Measurements from ENCODE around the gene PSPH. TPM values are rescaled to one million over a fixed set of nuclear protein-coding genes. Genes with fewer than 3 reads are reported as not detected.

The PSPH gene
- total and polyA plus RNA-seq, 2 donors (not counting 3 experiments of a cell fraction or from before 2014, with no cell fraction given): 11.8 to 24.2 TPM

- BruUV-seq (replicated peaks): no TSS peak
- H3K36me3 ChIP-seq (ENCODE audit: control insufficient read depth in 2 of 2, extremely low read depth in 1 of 2, insufficient read depth in 2 of 2, low read length in 2 of 2): peaks cover 0 to 2% of the 10 kb centered on the region in 2 experiments
- H3K9me1 ChIP-seq (replicated peaks; ENCODE audit: control insufficient read depth, extremely low read depth, insufficient read depth, low read length): no peaks in the 10 kb centered on the region
- no peak overlapping the region for H3K27ac ChIP-seq (ENCODE audit: insufficient read depth, low read depth, low read length)
- H3K4me3 ChIP-seq (replicated peaks in 1 of 3; ENCODE audit: insufficient read depth in 1 of 3, low read depth in 1 of 3, low read length in 3 of 3): no peak overlapping the region
- ChIA-PET CTCF (interaction anchor here (1.2 to 3.1 kb wide), 6 partner anchors 14 to 173 kb away, joined by 3 to 49 read pairs (median 12); partner anchors contain the start of genes CCT6A, CHCHD2, PHKG1 and PSPH), POLR2A (no interaction called here)
- TF ChIP-seq EZH2 (IDR thresholded peaks at IDR 0.05; ENCODE audit: borderline replicate concordance, low read depth, low read length, severe bottlenecking) (no peak), POLR2AphosphoS5 (IDR thresholded peaks at IDR 0.05; ENCODE audit: insufficient read depth, low read depth, low read length) (no peak), JUN (IDR thresholded peaks at IDR 0.05; ENCODE audit: borderline replicate concordance, insufficient read depth, insufficient read length, low read depth) (no peak), MYC (IDR thresholded peaks at IDR 0.05; ENCODE audit: low read depth, low read length) (no peak), GATA2 (IDR thresholded peaks at IDR 0.05; ENCODE audit: insufficient read depth, insufficient read length, low read depth, low read length) (no peak), POLR2A (IDR thresholded peaks at IDR 0.05; ENCODE audit: low read depth, low read length) (no peak), FOS (IDR thresholded peaks at IDR 0.05; ENCODE audit: borderline replicate concordance, insufficient read depth, low read length) (no peak)
- TF ChIP-seq, protein P1, sequence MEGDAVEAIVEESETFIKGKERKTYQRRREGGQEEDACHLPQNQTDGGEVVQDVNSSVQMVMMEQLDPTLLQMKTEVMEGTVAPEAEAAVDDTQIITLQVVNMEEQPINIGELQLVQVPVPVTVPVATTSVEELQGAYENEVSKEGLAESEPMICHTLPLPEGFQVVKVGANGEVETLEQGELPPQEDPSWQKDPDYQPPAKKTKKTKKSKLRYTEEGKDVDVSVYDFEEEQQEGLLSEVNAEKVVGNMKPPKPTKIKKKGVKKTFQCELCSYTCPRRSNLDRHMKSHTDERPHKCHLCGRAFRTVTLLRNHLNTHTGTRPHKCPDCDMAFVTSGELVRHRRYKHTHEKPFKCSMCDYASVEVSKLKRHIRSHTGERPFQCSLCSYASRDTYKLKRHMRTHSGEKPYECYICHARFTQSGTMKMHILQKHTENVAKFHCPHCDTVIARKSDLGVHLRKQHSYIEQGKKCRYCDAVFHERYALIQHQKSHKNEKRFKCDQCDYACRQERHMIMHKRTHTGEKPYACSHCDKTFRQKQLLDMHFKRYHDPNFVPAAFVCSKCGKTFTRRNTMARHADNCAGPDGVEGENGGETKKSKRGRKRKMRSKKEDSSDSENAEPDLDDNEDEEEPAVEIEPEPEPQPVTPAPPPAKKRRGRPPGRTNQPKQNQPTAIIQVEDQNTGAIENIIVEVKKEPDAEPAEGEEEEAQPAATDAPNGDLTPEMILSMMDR (IDR thresholded peaks at IDR 0.05; ENCODE audit: extremely low read depth in 1 of 2, insufficient read depth in 1 of 2, low read depth in 1 of 2, low read length in 2 of 2): no peak
- TF ChIP-seq, protein P2, sequence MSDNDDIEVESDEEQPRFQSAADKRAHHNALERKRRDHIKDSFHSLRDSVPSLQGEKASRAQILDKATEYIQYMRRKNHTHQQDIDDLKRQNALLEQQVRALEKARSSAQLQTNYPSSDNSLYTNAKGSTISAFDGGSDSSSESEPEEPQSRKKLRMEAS (IDR thresholded peaks at IDR 0.05; ENCODE audit: insufficient read depth, insufficient read length): no peak
- H3K9me3 ChIP-seq (replicated peaks; ENCODE audit: control insufficient read depth, insufficient read depth, low read length): no peaks in the 10 kb centered on the region
- no peaks in the 10 kb centered on the region for H3K79me2 ChIP-seq (ENCODE audit: control insufficient read depth, insufficient read depth, low read length)
- FAIRE-seq: no peak
- DNase-seq (ENCODE audit: low read depth, low spot score): no peak
- no peak overlapping the region for H3K4me2 ChIP-seq (ENCODE audit: insufficient read depth, low read length)
- dilution Hi-C loops (cut with MboI; ENCODE audit: extremely low pct_ligation_motif_present, low sequenced_read_pairs) (no loop called here), intact Hi-C loops (cut with micrococcal nuclease) (loop anchor here (2.0 kb wide), 2 partner anchors 15 to 29 kb away; partner anchors contain the start of genes CHCHD2 and PHKG1)
- H3K9ac ChIP-seq (replicated peaks; ENCODE audit: extremely low read depth, insufficient read depth, low read length): no peak overlapping the region
- H4K20me1 ChIP-seq (replicated peaks; ENCODE audit: control insufficient read depth, extremely low read depth, insufficient read depth, low read length): no peaks in the 10 kb centered on the region
- H3K4me1 ChIP-seq (ENCODE audit: control insufficient read depth, extremely low read depth, insufficient read depth, low read length): peaks cover 26% of the 10 kb centered on the region
- H3K27me3 ChIP-seq (ENCODE audit: control insufficient read depth in 2 of 2, insufficient read depth in 2 of 2, low read length in 2 of 2): no peaks in the 10 kb centered on the region
- H2AFZ ChIP-seq (ENCODE audit: low read depth, low read length): no peak overlapping the region
These were observed 27.0 kb upstream of the PSPH start for GRCh38 chr7:56078196-56078595.

All from endothelial cell of umbilical vein (primary cell).